ENCODE measurements around the gene CDKN2C. TPM values are rescaled to one million over a fixed set of nuclear protein-coding genes. Genes with fewer than 3 reads are reported as not detected.
"Not testable (repeated sequence)": the region's sequence is repeated elsewhere in the genome, so short reads cannot be mapped to it uniquely, and the experiment has no call there.

The CDKN2C gene
- total and polyA plus RNA-seq, 2 donors from 2014 or later = 12.5 to 16.6 TPM

- no peak overlapping the region for H3K4me3 ChIP-seq (ENCODE audit: low read length in 3 of 3)
- TF ChIP-seq CTCF (IDR thresholded peaks at IDR 0.05; ENCODE audit: borderline replicate concordance, extremely low read depth, insufficient read depth) = no peak
- no peak for DNase-seq
- no peak for FAIRE-seq
- no peaks in the 10 kb centered on the region for H3K4me1 ChIP-seq (ENCODE audit: control insufficient read depth in 2 of 3, insufficient read depth in 2 of 3, low read depth in 1 of 3, low read length in 3 of 3)
- no peak overlapping the region for H3K9ac ChIP-seq (ENCODE audit: low read length in 3 of 3)
- no peak overlapping the region for H3K27ac ChIP-seq (ENCODE audit: low read depth in 2 of 2, low read length in 2 of 2)
- intact Hi-C loops (cut with DNase I) = no loop called here
- H3K36me3 ChIP-seq (ENCODE audit: control insufficient read depth in 2 of 3, insufficient read depth in 3 of 3, low read length in 3 of 3) = no peaks in the 10 kb centered on the region
- no peaks in the 10 kb centered on the region for H3K27me3 ChIP-seq (ENCODE audit: control insufficient read depth, insufficient read depth, low read length)
- no peaks in the 10 kb centered on the region for H3K9me3 ChIP-seq (ENCODE audit: control insufficient read depth in 2 of 3, insufficient read depth in 1 of 3, low read length in 3 of 3)
Measured at GRCh38 chr1:51000651-51001050, 30.6 kb downstream of the CDKN2C start.

GRCh38 chr1:51002516-51002915 is 32.5 kb downstream of the CDKN2C start:
- no peaks in the 10 kb centered on the region for H3K4me1 ChIP-seq (ENCODE audit: control insufficient read depth in 2 of 3, insufficient read depth in 2 of 3, low read depth in 1 of 3, low read length in 3 of 3)
- H3K36me3 ChIP-seq (ENCODE audit: control insufficient read depth in 2 of 3, insufficient read depth in 3 of 3, low read length in 3 of 3) = no peaks in the 10 kb centered on the region
- no peaks in the 10 kb centered on the region for H3K9me3 ChIP-seq (ENCODE audit: control insufficient read depth in 2 of 3, insufficient read depth in 1 of 3, low read length in 3 of 3)
- H3K27ac ChIP-seq (ENCODE audit: low read depth in 2 of 2, low read length in 2 of 2) = no peak overlapping the region
- FAIRE-seq (no peak), DNase-seq (no peak)
- H3K4me3 ChIP-seq (ENCODE audit: low read length in 3 of 3) = no peak overlapping the region
- intact Hi-C loops (cut with DNase I) = no loop called here
- H3K27me3 ChIP-seq (ENCODE audit: control insufficient read depth, insufficient read depth, low read length) = no peaks in the 10 kb centered on the region
- TF ChIP-seq CTCF (IDR thresholded peaks at IDR 0.05; ENCODE audit: borderline replicate concordance, extremely low read depth, insufficient read depth) = no peak
- H3K9ac ChIP-seq (ENCODE audit: low read length in 3 of 3) = no peak overlapping the region

DNA sequence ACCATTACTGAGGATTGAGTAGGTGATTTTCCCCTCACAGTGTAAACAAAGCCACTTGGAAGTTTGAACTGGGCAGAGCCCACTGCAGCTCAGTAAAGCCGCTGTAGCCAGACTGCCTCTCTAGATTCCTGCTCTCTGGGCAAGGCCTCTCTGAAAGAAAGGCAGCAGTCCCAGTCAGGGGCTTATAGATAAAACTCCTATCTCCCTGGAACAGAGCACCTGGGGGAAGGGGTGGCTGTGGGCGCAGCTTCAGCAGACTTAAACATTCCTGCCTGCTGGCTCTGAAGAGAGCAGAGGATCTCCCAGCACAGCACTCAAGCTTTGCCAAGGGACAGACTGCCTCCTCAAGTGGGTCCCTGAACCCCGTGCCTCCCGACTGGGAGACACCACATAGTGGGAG is 35.5 kb downstream of the CDKN2C start:
- H3K9ac ChIP-seq (ENCODE audit: low read length in 3 of 3); DNase-seq; intact Hi-C loops (cut with DNase I): not testable (repeated sequence)

GRCh38 chr1:51009381-51009780 is 39.3 kb downstream of the CDKN2C start:
- Histone ChIP-seq H3K4me1 (ENCODE audit: control insufficient read depth in 2 of 3, insufficient read depth in 2 of 3, low read depth in 1 of 3, low read length in 3 of 3) (no peaks in the 10 kb centered on the region), H3K9me3 (ENCODE audit: control insufficient read depth in 2 of 3, insufficient read depth in 1 of 3, low read length in 3 of 3) (no peaks in the 10 kb centered on the region), H3K27me3 (ENCODE audit: control insufficient read depth, insufficient read depth, low read length) (no peaks in the 10 kb centered on the region), H3K9ac (ENCODE audit: low read length in 3 of 3) (no peak overlapping the region), H3K4me3 (ENCODE audit: low read length in 3 of 3) (no peak overlapping the region), H3K27ac (ENCODE audit: low read depth in 2 of 2, low read length in 2 of 2) (no peak overlapping the region), H3K36me3 (ENCODE audit: control insufficient read depth in 2 of 3, insufficient read depth in 3 of 3, low read length in 3 of 3) (no peaks in the 10 kb centered on the region)
- no peak for TF ChIP-seq CTCF (IDR thresholded peaks at IDR 0.05; ENCODE audit: borderline replicate concordance, extremely low read depth, insufficient read depth)
- DNase-seq = no peak
- no peak for FAIRE-seq
- intact Hi-C loops (cut with DNase I) = no loop called here

More for the DNA sequence above, 35.5 kb downstream of the CDKN2C start:
- H3K4me1 ChIP-seq (ENCODE audit: control insufficient read depth in 2 of 3, insufficient read depth in 2 of 3, low read depth in 1 of 3, low read length in 3 of 3); FAIRE-seq; H3K27ac ChIP-seq (ENCODE audit: low read depth in 2 of 2, low read length in 2 of 2); H3K9me3 ChIP-seq (ENCODE audit: control insufficient read depth in 2 of 3, insufficient read depth in 1 of 3, low read length in 3 of 3); H3K27me3 ChIP-seq (ENCODE audit: control insufficient read depth, insufficient read depth, low read length); H3K36me3 ChIP-seq (ENCODE audit: control insufficient read depth in 2 of 3, insufficient read depth in 3 of 3, low read length in 3 of 3); H3K4me3 ChIP-seq (ENCODE audit: low read length in 3 of 3): not testable (repeated sequence)
